Pancreas (tissue), 10 donors: ENCODE measurements around the gene IFT43. TPM values are rescaled to one million over a fixed set of nuclear protein-coding genes. Genes with fewer than 3 reads are reported as not detected.
A peak's percentile ranks its signal among the peaks of the same experiment; 100 is the strongest.

Experiments
- ATAC-seq, 4 donors: fragments of 200-7000 bp; cut with Tn5 transposase; one replicate each; pipeline versions ENCODE4 v1.8.0 to v1.9.1; 2020; ENCODE audit warnings: mild to moderate bottlenecking in 4 of 4, moderate library complexity in 4 of 4
- DNase-seq, 6 donors: peaks; one replicate each; pipeline ENCODE4 v3.0.0-alpha.2; 2020
- FAIRE-seq: peaks from 2 replicates; lab custom pipeline; 2012; peaks lifted over from hg19 to GRCh38; lab: Jason Lieb, UNC
- H3K27ac ChIP-seq, 4 donors: fragments of 200-600 bp; sonication (generic); 1 replicate in 3 of 4; 2 replicates in 1 of 4; pipeline versions ENCODE4 v1.5.0 to v1.8.0; 2020
- H3K27me3 ChIP-seq, 4 donors: fragments of 200-600 bp; one replicate each; pipeline ENCODE4 v1.8.0; 2021
- H3K36me3 ChIP-seq, 3 donors: fragments of 200-600 bp; sonication (generic) in 1 of 3; one replicate each; pipeline versions ENCODE4 v1.5.0 to v1.8.0; 2020 to 2021
- H3K4me1 ChIP-seq, 3 donors: fragments of 200-600 bp; one replicate each; pipeline ENCODE4 v1.8.0; 2021
- H3K4me3 ChIP-seq, 4 donors: fragments of 200-600 bp; sonication (generic) in 2 of 4; one replicate each; pipeline versions ENCODE4 v1.5.0 to v1.8.0; 2020 to 2021
- H3K9me3 ChIP-seq, 4 donors: fragments of 200-600 bp; one replicate each; pipeline ENCODE4 v1.8.0; 2021
- CTCF ChIP-seq, 4 donors: fragments of 200-600 bp; sonication (generic) in 3 of 4; IDR thresholded peaks; one replicate each; pipeline versions ENCODE4 v1.5.0 to v1.8.0; 2021; ENCODE audit warnings: antibody characterized with exemption in 4 of 4
- WGBS, 2 donors: extraction: QIAGEN DNeasy Blood & Tissue Kit; methylation state at CpG; one replicate each; pipeline ENCODE4 v1.1.7; 2013; 5-methylcytosine and 5-hydroxymethylcytosine counted together
- intact Hi-C, 3 donors: fragments of 100-400 bp; cut with DNase I; formaldehyde crosslinking; loops; one replicate each; pipeline versions ENCODE4 v1.11.1 to v1.14.2; 2022
- polyA plus RNA-seq, 2 donors: library from polyadenylated mRNA; stranded (reverse); fragments of 200-250 nt; gene quantifications; one replicate each; pipeline ENCODE4 v1.2.3, GENCODE V29; 2013
- total RNA-seq, 6 donors: library from RNA; stranded (reverse); fragmentation: NEBNext Ultra II Directional in 4 of 6; extraction: Animal tissue kit (Norgen Biotek cat#: 25700) in 4 of 6; gene quantifications; one replicate each; pipeline versions ENCODE4 v1.2.1 to v1.2.4, GENCODE V29; 2021 to 2023
- donor health status: healthy with polysubstance abuse.
- donor health status: DM: no; HTN: no; CAD: no; lungs with moderate emphysema.
- donor health status: DM: no; HTN: no; CAD: no.
- donor health status: control.
- donor health status: control.
- donor health status: Bipolar disorder and iron deficiency.
- donor health status: DM: yes; HTN: yes; CAD: no.
- donor health status: DM: no; HTN: no; CAD: no.
- donor health status: DM: no; HTN: no; CAD: no.
- donor health status: DM: yes; HTN: yes; CAD: no.

The IFT43 gene
- total RNA-seq = 10 to 100 TPM; 11.4 to 19.3 (median 14.2) TPM
- 10 to 100 TPM; 43.2 to 46.3 TPM for polyA plus RNA-seq

GRCh38 chr14:75985618-75986438 lies at the start of gene IFT43:
TSS of gene IFT43 (plus strand) at chr14:75985763. CDS start at chr14:75985787, 24 bp downstream.
- peak within 1 kb of the TSS; percentile 43 to 75 (median 60) for H3K27ac ChIP-seq
- FAIRE-seq (no peak), DNase-seq (peak; percentile 84 to 93 (median 90)), ATAC-seq (peak; percentile 44 to 68 (median 61))
- H3K36me3 ChIP-seq = no peaks in the 10 kb centered on the region
- intact Hi-C loops = no loop called here
- peak within 1 kb of the TSS; percentile 82 to 95 (median 92) for H3K4me3 ChIP-seq
- no peaks in the 10 kb centered on the region for H3K27me3 ChIP-seq
- WGBS, 2 donors = 0% methylated on average over 51 to 52 of the region's 52 CpGs
- no peaks in the 10 kb centered on the region for H3K9me3 ChIP-seq
- H3K4me1 ChIP-seq = peaks cover 15 to 24% (median 22%) of the 10 kb centered on the region in 3 donors
- TF ChIP-seq CTCF (IDR thresholded peaks at IDR 0.05) = no peak

DNA sequence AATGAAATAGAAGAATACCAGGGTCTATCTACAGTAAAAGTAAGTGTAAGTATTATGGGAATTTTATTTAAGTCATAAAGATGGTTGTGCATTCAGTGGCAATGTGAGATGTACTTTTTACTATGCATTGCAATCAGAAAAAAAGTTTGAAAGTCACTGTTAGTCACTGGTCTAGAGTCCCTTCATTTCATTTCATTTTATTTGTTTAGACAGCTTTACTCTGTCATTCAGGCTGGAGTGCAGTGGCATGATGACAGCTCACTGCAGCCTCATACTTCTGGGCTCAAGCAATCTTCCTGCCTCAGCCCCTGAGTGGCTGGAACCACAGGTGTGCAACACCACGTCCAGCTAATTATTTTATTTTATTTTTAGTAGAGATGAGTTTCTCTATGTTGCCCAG lies 46.4 kb upstream of the IFT43 start:
- Histone ChIP-seq H3K27me3 (no peaks in the 10 kb centered on the region), H3K4me1 (peaks cover 4 to 10% (median 8%) of the 10 kb centered on the region in 3 donors), H3K27ac (no peak overlapping the region), H3K9me3 (no peaks in the 10 kb centered on the region), H3K4me3 (no peak overlapping the region), H3K36me3 (no peaks in the 10 kb centered on the region)
- TF ChIP-seq CTCF (IDR thresholded peaks at IDR 0.05) = no peak
- no peak for FAIRE-seq
- no peak for DNase-seq
- ATAC-seq = no peak
- intact Hi-C loops = no loop called here
- WGBS, 2 donors = 66 to 67% methylated on average over 1 of the region's 1 CpG

DNA sequence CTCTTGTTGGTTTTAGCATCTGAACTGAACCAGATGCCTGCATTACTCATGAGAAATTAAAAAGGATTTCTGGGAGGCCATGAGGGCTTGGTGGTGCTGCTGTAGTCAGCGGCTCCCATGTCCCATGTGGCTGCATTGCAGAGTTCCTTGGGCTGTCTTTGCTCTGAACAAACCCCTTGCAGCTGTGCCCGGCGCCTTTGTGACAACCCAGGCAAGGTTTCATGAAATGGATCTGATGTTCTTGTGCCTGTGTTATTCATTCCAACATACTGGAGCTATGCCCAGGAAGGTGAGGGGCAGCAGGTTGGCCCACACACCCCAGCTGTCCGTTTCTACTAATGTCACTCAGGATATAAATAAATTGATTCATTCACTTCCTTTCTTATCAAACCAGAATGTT lies 44.5 kb upstream of the IFT43 start:
- FAIRE-seq = no peak
- H3K36me3 ChIP-seq = no peaks in the 10 kb centered on the region
- peaks cover 4 to 10% (median 8%) of the 10 kb centered on the region in 3 donors for H3K4me1 ChIP-seq
- peak; percentile 30 to 60 (median 54) for ATAC-seq
- peak in 2 of 6 donors; percentile 10 to 34 for DNase-seq
- intact Hi-C loops = no loop called here
- H3K27me3 ChIP-seq = no peaks in the 10 kb centered on the region
- WGBS, 2 donors = 25 to 33% methylated on average over 4 of the region's 4 CpGs
- no peak overlapping the region for H3K27ac ChIP-seq
- H3K9me3 ChIP-seq = no peaks in the 10 kb centered on the region
- TF ChIP-seq CTCF (IDR thresholded peaks at IDR 0.05) = no peak
- no peak overlapping the region for H3K4me3 ChIP-seq

DNA sequence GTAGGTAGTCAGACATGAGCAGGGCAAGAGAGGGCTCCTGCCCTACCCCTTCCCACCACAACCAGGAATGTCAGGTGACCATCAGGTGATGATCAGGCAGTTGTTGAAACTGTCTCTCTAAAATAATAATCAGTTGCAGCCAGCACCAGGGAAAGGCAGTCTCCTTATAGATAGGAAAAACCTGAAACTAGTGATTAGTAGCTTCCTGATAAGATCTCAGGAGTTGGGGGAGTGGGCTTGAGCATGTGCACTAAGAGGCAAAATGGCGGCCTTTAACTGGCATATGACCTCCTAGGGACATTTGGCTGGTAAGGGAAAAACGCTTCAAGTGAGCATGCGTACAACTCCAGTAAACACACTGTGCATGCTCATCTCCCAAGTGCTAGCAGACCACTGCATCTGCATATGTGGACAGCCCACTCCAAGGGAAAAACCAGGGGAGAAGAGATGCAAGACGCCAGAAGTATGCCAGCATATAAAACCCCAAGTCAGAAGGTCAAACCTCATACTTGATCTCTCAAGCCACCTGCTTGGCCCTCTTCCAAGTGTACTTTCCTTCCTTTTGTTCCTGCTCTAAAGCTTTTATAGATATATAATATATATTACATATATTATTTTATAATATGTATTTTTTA lies 40.8 kb upstream of the IFT43 start:
- no peaks in the 10 kb centered on the region for H3K9me3 ChIP-seq
- DNase-seq = no peak
- intact Hi-C loops = no loop called here
- WGBS, 2 donors = 95 to 97% methylated on average over 4 of the region's 4 CpGs
- no peak for ATAC-seq
- peaks cover 4 to 10% (median 8%) of the 10 kb centered on the region in 3 donors for H3K4me1 ChIP-seq
- FAIRE-seq = no peak
- no peak overlapping the region for H3K4me3 ChIP-seq
- no peaks in the 10 kb centered on the region for H3K27me3 ChIP-seq
- no peak overlapping the region for H3K27ac ChIP-seq
- no peaks in the 10 kb centered on the region for H3K36me3 ChIP-seq
- TF ChIP-seq CTCF (IDR thresholded peaks at IDR 0.05) = no peak
